Measurements from ENCODE around the gene MMP24OS. TPM values are rescaled to one million over a fixed set of nuclear protein-coding genes. Genes with fewer than 3 reads are reported as not detected.
A peak's percentile ranks its signal among the peaks of the same experiment; 100 is the strongest.

The MMP24OS gene
- total and polyA plus RNA-seq, 10 donors: 18.6 to 68.6 (median 39.6) TPM

DNA sequence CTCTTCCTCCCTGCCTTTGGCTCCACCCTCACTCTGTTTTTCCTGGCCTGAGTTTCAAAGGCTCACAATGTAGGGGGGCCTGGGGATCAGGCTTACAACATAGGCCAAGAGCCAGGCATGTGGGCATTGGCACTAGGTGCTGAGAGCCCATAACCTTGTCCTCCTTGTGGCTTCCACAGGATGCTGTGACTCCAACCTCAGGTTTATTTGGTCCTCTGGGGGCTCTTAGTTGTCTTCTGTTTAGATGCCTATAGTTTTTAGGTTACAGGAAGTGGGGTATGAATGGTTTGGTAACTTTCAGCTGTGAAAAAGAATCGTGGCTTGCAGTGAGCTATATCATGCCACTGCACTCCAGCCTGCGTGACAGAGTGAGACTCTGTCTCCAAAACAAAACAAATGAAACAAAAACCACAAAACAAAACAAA lies 25.9 kb downstream of the MMP24OS start:
- peak overlapping the region in 7 of 8 donors; percentile 36 to 80 (median 55) for H3K27ac ChIP-seq

DNA sequence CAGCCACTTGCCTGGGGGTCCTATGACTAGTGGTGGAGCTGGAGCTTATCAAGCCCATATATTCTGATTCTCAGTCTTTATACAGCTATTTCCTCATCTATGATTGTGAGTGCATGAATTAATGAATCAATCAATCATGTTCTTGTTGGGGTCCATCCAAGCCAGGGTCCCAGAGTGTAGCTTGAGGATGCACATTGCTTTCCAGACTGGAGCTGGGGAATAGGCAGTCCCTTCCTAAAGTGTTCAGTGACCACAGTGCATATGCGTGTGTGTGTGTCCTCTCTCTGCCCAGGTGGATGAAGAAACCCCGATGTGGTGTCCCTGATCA lies 26.3 kb downstream of the MMP24OS start:
- WGBS, 5 donors: 71 to 98% (median 85%) methylated on average over 2 of the region's 2 CpGs

More for the DNA sequence above, 25.9 kb downstream of the MMP24OS start:
- H3K27me3 ChIP-seq (replicated peaks in 1 of 7): no peaks in the 10 kb centered on the region
- no peak overlapping the region for H3K4me3 ChIP-seq
- H3K9me3 ChIP-seq: no peaks in the 10 kb centered on the region
- 29 to 46% (median 37%) methylated on average over 2 of the region's 2 CpGs for WGBS, 5 donors
- H3K4me1 ChIP-seq: peaks cover 4 to 27% (median 24%) of the 10 kb centered on the region in 6 donors
- peaks cover 0 to 21% (median 0%) of the 10 kb centered on the region in 6 donors for H3K36me3 ChIP-seq
- intact Hi-C loops (cut with DNase I; ENCODE audit: low total_unique reads): no loop called here
- no peak for DNase-seq
- no peak for TF ChIP-seq POLR2A (IDR thresholded peaks at IDR 0.05)
- TF ChIP-seq, protein P1, sequence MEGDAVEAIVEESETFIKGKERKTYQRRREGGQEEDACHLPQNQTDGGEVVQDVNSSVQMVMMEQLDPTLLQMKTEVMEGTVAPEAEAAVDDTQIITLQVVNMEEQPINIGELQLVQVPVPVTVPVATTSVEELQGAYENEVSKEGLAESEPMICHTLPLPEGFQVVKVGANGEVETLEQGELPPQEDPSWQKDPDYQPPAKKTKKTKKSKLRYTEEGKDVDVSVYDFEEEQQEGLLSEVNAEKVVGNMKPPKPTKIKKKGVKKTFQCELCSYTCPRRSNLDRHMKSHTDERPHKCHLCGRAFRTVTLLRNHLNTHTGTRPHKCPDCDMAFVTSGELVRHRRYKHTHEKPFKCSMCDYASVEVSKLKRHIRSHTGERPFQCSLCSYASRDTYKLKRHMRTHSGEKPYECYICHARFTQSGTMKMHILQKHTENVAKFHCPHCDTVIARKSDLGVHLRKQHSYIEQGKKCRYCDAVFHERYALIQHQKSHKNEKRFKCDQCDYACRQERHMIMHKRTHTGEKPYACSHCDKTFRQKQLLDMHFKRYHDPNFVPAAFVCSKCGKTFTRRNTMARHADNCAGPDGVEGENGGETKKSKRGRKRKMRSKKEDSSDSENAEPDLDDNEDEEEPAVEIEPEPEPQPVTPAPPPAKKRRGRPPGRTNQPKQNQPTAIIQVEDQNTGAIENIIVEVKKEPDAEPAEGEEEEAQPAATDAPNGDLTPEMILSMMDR (IDR thresholded peaks at IDR 0.05 in 8 of 11, conservative IDR thresholded peaks at IDR 0.05 in 3 of 11): no peak
- no peak for TF ChIP-seq POLR2AphosphoS5 (IDR thresholded peaks at IDR 0.05)

GRCh38 chr20:35248641-35249475 lies 29.1 kb downstream of the MMP24OS start:
- TF ChIP-seq, protein P1 (IDR thresholded peaks at IDR 0.05 in 8 of 11, conservative IDR thresholded peaks at IDR 0.05 in 3 of 11): no peak
- TF ChIP-seq POLR2A (IDR thresholded peaks at IDR 0.05) (no peak), POLR2AphosphoS5 (IDR thresholded peaks at IDR 0.05) (no peak)
- no peak for DNase-seq
- no peaks in the 10 kb centered on the region for H3K36me3 ChIP-seq
- no peaks in the 10 kb centered on the region for H3K9me3 ChIP-seq
- H3K4me3 ChIP-seq: no peak overlapping the region
- 83 to 92% (median 85%) methylated on average over 9 of the region's 9 CpGs for WGBS, 5 donors
- no peak overlapping the region for H3K27ac ChIP-seq
- intact Hi-C loops (cut with DNase I; ENCODE audit: low total_unique reads): no loop called here
- peaks cover 4 to 27% (median 24%) of the 10 kb centered on the region in 6 donors for H3K4me1 ChIP-seq
- no peaks in the 10 kb centered on the region for H3K27me3 ChIP-seq (replicated peaks in 1 of 7)

More for the DNA sequence above, 26.3 kb downstream of the MMP24OS start:
- peaks cover 0 to 21% (median 0%) of the 10 kb centered on the region in 6 donors for H3K36me3 ChIP-seq
- H3K4me1 ChIP-seq: peaks cover 4 to 27% (median 24%) of the 10 kb centered on the region in 6 donors
- intact Hi-C loops (cut with DNase I; ENCODE audit: low total_unique reads): no loop called here
- no peak for DNase-seq
- H3K27ac ChIP-seq: peak overlapping the region in 7 of 8 donors; percentile 33 to 80 (median 55)
- H3K27me3 ChIP-seq (replicated peaks in 1 of 7): no peaks in the 10 kb centered on the region
- H3K9me3 ChIP-seq: no peaks in the 10 kb centered on the region
- TF ChIP-seq, protein P1 (IDR thresholded peaks at IDR 0.05 in 8 of 11, conservative IDR thresholded peaks at IDR 0.05 in 3 of 11): no peak
- no peak for TF ChIP-seq POLR2A (IDR thresholded peaks at IDR 0.05)
- no peak for TF ChIP-seq POLR2AphosphoS5 (IDR thresholded peaks at IDR 0.05)
- no peak overlapping the region for H3K4me3 ChIP-seq

GRCh38 chr20:35246723-35247122 lies 31.2 kb downstream of the MMP24OS start:
- H3K27me3 ChIP-seq (replicated peaks in 1 of 7): no peaks in the 10 kb centered on the region
- intact Hi-C loops (cut with DNase I; ENCODE audit: low total_unique reads): no loop called here
- no peak overlapping the region for H3K27ac ChIP-seq
- no peak overlapping the region for H3K4me3 ChIP-seq
- H3K36me3 ChIP-seq: no peaks in the 10 kb centered on the region
- 87 to 97% (median 95%) methylated on average over 12 of the region's 12 CpGs for WGBS, 5 donors
- TF ChIP-seq, protein P1 (IDR thresholded peaks at IDR 0.05 in 8 of 11, conservative IDR thresholded peaks at IDR 0.05 in 3 of 11): no peak
- TF ChIP-seq POLR2A (IDR thresholded peaks at IDR 0.05): no peak
- TF ChIP-seq POLR2AphosphoS5 (IDR thresholded peaks at IDR 0.05): no peak
- H3K4me1 ChIP-seq: peaks cover 0 to 18% (median 16%) of the 10 kb centered on the region in 6 donors
- no peak for DNase-seq
- no peaks in the 10 kb centered on the region for H3K9me3 ChIP-seq
